Heart right ventricle (tissue), 16 donors: ENCODE results near the gene PXYLP1. TPM values are rescaled to one million over a fixed set of nuclear protein-coding genes. Genes with fewer than 3 reads are reported as not detected.
A peak's percentile ranks its signal among the peaks of the same experiment; 100 is the strongest.

ENCODE experiments used
- ATAC-seq, 8 donors: fragments of 200-7000 bp; cut with Tn5 transposase; one replicate each; pipeline ENCODE4 v1.9.1; 2020; ENCODE audit warnings: mild to moderate bottlenecking in 8 of 8, moderate library complexity in 8 of 8, moderate number of reproducible peaks in 1 of 8
- DNase-seq, 2 donors: peaks; one replicate each; pipeline ENCODE4 v3.0.0-alpha.2; 2020
- H3K27ac ChIP-seq, 10 donors: fragments of 200-600 bp; sonication (generic) in 2 of 10; one replicate each; pipeline versions ENCODE4 v1.5.0 to v1.8.0; 2020 to 2022; ENCODE audit warnings: mild to moderate bottlenecking in 3 of 10
- H3K27me3 ChIP-seq, 7 donors: fragments of 200-600 bp; one replicate each; pipeline ENCODE4 v1.8.0; 2021 to 2022; ENCODE audit warnings: mild to moderate bottlenecking in 2 of 7
- H3K36me3 ChIP-seq, 9 donors: fragments of 200-600 bp; sonication (generic) in 1 of 9; one replicate each; pipeline versions ENCODE4 v1.5.0 to v1.8.0; 2020 to 2022; ENCODE audit warnings: mild to moderate bottlenecking in 2 of 9
- H3K4me1 ChIP-seq, 9 donors: fragments of 200-600 bp; sonication (generic) in 1 of 9; one replicate each; pipeline versions ENCODE4 v1.5.0 to v1.8.0; 2020 to 2022; ENCODE audit warnings: mild to moderate bottlenecking in 4 of 9
- H3K4me3 ChIP-seq, 10 donors: fragments of 200-600 bp; sonication (generic) in 2 of 10; one replicate each; pipeline versions ENCODE4 v1.5.0 to v1.8.0; 2020 to 2022; ENCODE audit warnings: mild to moderate bottlenecking in 7 of 10, moderate library complexity in 2 of 10
- H3K9me3 ChIP-seq, 11 donors: fragments of 200-600 bp in 10 of 11; sonication (generic) in 2 of 11; one replicate each; pipeline versions ENCODE4 v1.5.0 to v1.8.0; 2013 to 2022; ENCODE audit warnings: mild to moderate bottlenecking in 2 of 11, control low read depth in 1 of 11, moderate library complexity in 1 of 11
- CTCF ChIP-seq, 9 donors: fragments of 200-600 bp; sonication (generic) in 2 of 9; IDR thresholded peaks; one replicate each; pipeline versions ENCODE4 v1.5.0 to v1.8.0; 2021 to 2022; ENCODE audit warnings: antibody characterized with exemption in 9 of 9, mild to moderate bottlenecking in 5 of 9, moderate library complexity in 1 of 9
- WGBS, 2 donors: extraction: QIAGEN DNeasy Blood & Tissue Kit; methylation state at CpG; one replicate each; pipeline ENCODE4 v1.1.7; 2013; ENCODE audit warnings: inconsistent platforms in 1 of 2; 5-methylcytosine and 5-hydroxymethylcytosine counted together
- intact Hi-C, 10 donors: fragments of 100-400 bp; cut with DNase I; formaldehyde crosslinking; loops; one replicate each; pipeline versions ENCODE4 v1.11.1 to v1.14.2; 2022
- polyA plus RNA-seq, 2 donors: library from polyadenylated mRNA; stranded (reverse); fragments of 200-250 nt; gene quantifications; one replicate each; pipeline ENCODE4 v1.2.3, GENCODE V29; 2013
- total RNA-seq, 10 donors: library from RNA; stranded (reverse); fragmentation: NEBNext Ultra II Directional in 3 of 10; extraction: Animal tissue kit (Norgen Biotek cat#: 25700) in 3 of 10; gene quantifications; one replicate each; pipeline versions ENCODE4 v1.2.1 to v1.2.4, GENCODE V29; 2021 to 2023
- donor health status: Arrhythmogenic right ventricular cardiomyopathy.
- donor health status: ischemic (EF 13 %, LVEDD 7.1; RV severe dilation, severe dysfunction).
- donor health status: healthy with polysubstance abuse.
- donor health status: DM: no; HTN: yes; CAD: no.
- donor health status: DM: no; HTN: no; CAD: no.
- donor health status: ischemic (EF 25% LVEDD 6.9; RV normal size, moderate dysfunction).
- donor health status: ischemic (EF 25% LVEDD 5.7; RV mildly dilated, moderate dysfunction).
- donor health status: healthy.
- donor health status: DM: yes; HTN: yes; CAD: no.
- donor health status: Ischemic cardiomyopathy.
- donor health status: ischemic (EF 35%, LVEDD 5.7; RV mildly dilated, moderate dysfunction).
- donor health status: nonischemic (EF 11% LVEDD 7.7; RV severe dilation, severe dysfunction).
- donor health status: DM: yes; HTN: yes; CAD: no.
- donor health status: PGD.
- donor health status: ischemic (EF 29% LVEDD 5.4; RV normal size, mild dysfunction).
- donor health status: nonischemic (EF 23%, LVEDD 6.1; RV moderate dilation, normal function).

PXYLP1 gene
- total and polyA plus RNA-seq, 12 donors: 8.7 to 33.5 (median 17.9) TPM

GRCh38 chr3:141337991-141338390, 106.4 kb downstream of the PXYLP1 start:
- ATAC-seq: no peak
- H3K27me3 ChIP-seq: no peaks in the 10 kb centered on the region

GRCh38 chr3:141338881-141339280, 107.3 kb downstream of the PXYLP1 start:
- intact Hi-C loops: no loop called here
- DNase-seq (no peak), ATAC-seq (peak in 1 of 8 donors; percentile 51)
- H3K27ac ChIP-seq: no peak overlapping the region
- H3K4me1 ChIP-seq: peaks cover 0 to 12% (median 0%) of the 10 kb centered on the region in 9 donors
- H3K4me3 ChIP-seq: no peak overlapping the region
- no peaks in the 10 kb centered on the region for H3K9me3 ChIP-seq
- no peaks in the 10 kb centered on the region for H3K36me3 ChIP-seq
- no peaks in the 10 kb centered on the region for H3K27me3 ChIP-seq
- TF ChIP-seq CTCF (IDR thresholded peaks at IDR 0.05): no peak

More at GRCh38 chr3:141337991-141338390, 106.4 kb downstream of the PXYLP1 start:
- TF ChIP-seq CTCF (IDR thresholded peaks at IDR 0.05): no peak
- Histone ChIP-seq H3K36me3 (no peaks in the 10 kb centered on the region), H3K4me1 (peaks cover 0 to 21% (median 0%) of the 10 kb centered on the region in 9 donors), H3K4me3 (no peak overlapping the region), H3K9me3 (no peaks in the 10 kb centered on the region), H3K27ac (no peak overlapping the region)
- WGBS, 2 donors: 92 to 100% methylated on average over 2 of the region's 2 CpGs
- no peak for DNase-seq
- intact Hi-C loops: no loop called here

GRCh38 chr3:141341536-141341935, 109.9 kb downstream of the PXYLP1 start:
- no peak for ATAC-seq
- intact Hi-C loops: loop anchor here in 1 of 10 donors (10.0 kb wide), 1 partner anchor 223 kb away; no protein-coding TSS in a partner anchor
- no peak for TF ChIP-seq CTCF (IDR thresholded peaks at IDR 0.05)
- H3K36me3 ChIP-seq: no peaks in the 10 kb centered on the region
- no peak overlapping the region for H3K27ac ChIP-seq
- no peaks in the 10 kb centered on the region for H3K9me3 ChIP-seq
- no peak for DNase-seq
- H3K4me1 ChIP-seq: peaks cover 0 to 10% (median 0%) of the 10 kb centered on the region in 9 donors
- no peak overlapping the region for H3K4me3 ChIP-seq
- H3K27me3 ChIP-seq: no peaks in the 10 kb centered on the region
- WGBS, 2 donors: 76 to 86% methylated on average over 1 of the region's 1 CpG

GRCh38 chr3:141342386-141342785, 110.8 kb downstream of the PXYLP1 start:
- H3K4me1 ChIP-seq: peaks cover 0 to 2% (median 0%) of the 10 kb centered on the region in 9 donors
- no peak for DNase-seq
- no peak overlapping the region for H3K4me3 ChIP-seq
- no peaks in the 10 kb centered on the region for H3K27me3 ChIP-seq
- no peaks in the 10 kb centered on the region for H3K36me3 ChIP-seq
- TF ChIP-seq CTCF (IDR thresholded peaks at IDR 0.05): no peak
- no peaks in the 10 kb centered on the region for H3K9me3 ChIP-seq
- intact Hi-C loops: loop anchor here in 1 of 10 donors (10.0 kb wide), 1 partner anchor 222 kb away; no protein-coding TSS in a partner anchor
- ATAC-seq: no peak
- WGBS, 2 donors: 87% methylated on average over 5 of the region's 5 CpGs
- no peak overlapping the region for H3K27ac ChIP-seq
